ENCODE data around the gene SNAI3. TPM values are rescaled to one million over a fixed set of nuclear protein-coding genes. Genes with fewer than 3 reads are reported as not detected.

The SNAI3 gene
- total and polyA plus RNA-seq, 2 of the 8 experiments (the other 6 are each of a cell fraction or from before 2014, with no cell fraction given), result 8.5 to 13.3 TPM

DNA sequence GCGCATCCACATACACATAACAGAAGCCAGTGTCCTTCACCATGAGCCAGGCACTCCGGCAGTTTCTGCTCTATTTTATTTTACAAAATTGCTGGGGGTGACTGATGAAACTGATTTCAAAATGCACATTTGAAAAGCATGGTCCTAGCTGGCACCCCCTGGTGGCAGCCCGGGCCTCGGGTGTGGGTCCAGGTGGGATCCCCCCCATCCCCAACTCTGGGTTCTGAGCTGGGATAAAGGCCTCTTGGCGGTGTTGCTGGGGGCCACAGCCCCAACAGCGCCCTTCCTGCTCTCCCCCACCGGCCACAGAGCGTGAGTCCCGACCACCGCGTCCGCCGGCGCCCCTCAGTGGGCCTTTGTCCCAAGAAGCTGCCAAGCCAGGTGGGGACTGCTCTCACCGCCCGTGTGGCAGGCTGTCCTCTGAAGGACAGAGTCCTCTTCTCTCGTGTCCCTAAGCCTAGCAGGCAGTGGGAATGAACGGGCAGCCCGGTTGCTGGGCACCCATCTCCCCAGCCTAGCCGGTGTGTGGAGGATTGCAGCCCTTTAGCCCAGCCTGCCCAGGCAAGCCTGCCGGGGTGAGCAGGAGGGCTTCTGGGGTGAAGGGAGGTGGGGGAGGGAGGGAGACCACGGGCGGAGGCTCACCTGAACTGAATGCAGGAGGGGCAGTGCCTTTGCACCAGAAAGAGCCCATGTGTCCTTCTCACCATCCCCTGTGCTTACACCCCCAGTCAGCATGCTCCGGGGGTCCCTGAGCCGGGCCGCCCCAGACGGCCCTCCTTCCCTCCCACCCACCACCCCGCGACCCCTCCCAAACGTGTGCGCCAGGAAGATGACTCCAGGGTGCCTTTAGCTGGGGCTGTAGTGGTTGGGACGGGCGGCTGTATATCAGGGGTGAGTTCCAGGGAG, 898 bp downstream of the SNAI3 start (continued):
- no peak for TF ChIP-seq TAF1 (IDR thresholded peaks at IDR 0.05; ENCODE audit: low read depth, low read length)

Data from H1 (cell line).